Fibroblast of skin of right quadriceps (primary cell): ENCODE measurements around the gene MYO15B.

ENCODE experiments used
- DNase-seq: peaks from one replicate; pipeline ENCODE4 v3.0.0-alpha.2; 2013

Gene MYO15B

GRCh38 chr17:75641343-75641742 lies 53.7 kb downstream of the MYO15B start:
- no peak for DNase-seq

- no peak for DNase-seq
These were observed 54.7 kb downstream of the MYO15B start for GRCh38 chr17:75642182-75642783.

GRCh38 chr17:75642784-75643642 lies 55.4 kb downstream of the MYO15B start:
- DNase-seq = no peak

- no peak for DNase-seq
These were observed 56.0 kb downstream of the MYO15B start for GRCh38 chr17:75643643-75644017.

GRCh38 chr17:75645501-75645888 lies 57.9 kb downstream of the MYO15B start:
- no peak for DNase-seq

GRCh38 chr17:75645889-75646637 lies 58.5 kb downstream of the MYO15B start:
- no peak for DNase-seq

- DNase-seq = no peak
These were observed 59.0 kb downstream of the MYO15B start for GRCh38 chr17:75646638-75646992.

GRCh38 chr17:75647061-75647460 lies 59.5 kb downstream of the MYO15B start:
- no peak for DNase-seq

GRCh38 chr17:75647921-75648320 lies 60.3 kb downstream of the MYO15B start:
- DNase-seq = no peak

- no peak for DNase-seq
These were observed 62.1 kb downstream of the MYO15B start for GRCh38 chr17:75649687-75650086.

- DNase-seq = no peak
These were observed 63.3 kb downstream of the MYO15B start for GRCh38 chr17:75650874-75651273.

GRCh38 chr17:75652341-75652740 lies 64.7 kb downstream of the MYO15B start:
- DNase-seq = no peak

- DNase-seq = peak; percentile 35
These were observed 65.4 kb downstream of the MYO15B start for GRCh38 chr17:75652934-75653549.

- no peak for DNase-seq
These were observed 66.6 kb downstream of the MYO15B start for GRCh38 chr17:75654176-75654575.

- DNase-seq = no peak
These were observed 70.6 kb downstream of the MYO15B start for GRCh38 chr17:75658237-75658636.

- DNase-seq = no peak
These were observed 73.9 kb downstream of the MYO15B start for GRCh38 chr17:75661531-75661930.

GRCh38 chr17:75662511-75662910 lies 74.9 kb downstream of the MYO15B start:
- no peak for DNase-seq

- no peak for DNase-seq
These were observed 76.5 kb downstream of the MYO15B start for GRCh38 chr17:75664099-75664549.

- DNase-seq = no peak
These were observed 78.4 kb downstream of the MYO15B start for GRCh38 chr17:75665981-75666380.

GRCh38 chr17:75666959-75667790 lies 79.6 kb downstream of the MYO15B start, which contains the start of the genes RECQL5 and SAP30BP:
Gene RECQL5, minus strand, starts transcription at chr17:75667154. Its CDS starts 597 bp downstream, at chr17:75666557.
Gene SAP30BP, plus strand, starts transcription at chr17:75667338. Its CDS starts 35 bp downstream, at chr17:75667373.
- peak; percentile 98 for DNase-seq

- no peak for DNase-seq
These were observed 80.2 kb downstream of the MYO15B start for GRCh38 chr17:75667825-75668224.

GRCh38 chr17:75668489-75668888 lies 80.9 kb downstream of the MYO15B start:
- no peak for DNase-seq
